H1 (cell line): ENCODE data around the gene MCFD2. TPM values are rescaled to one million over a fixed set of nuclear protein-coding genes. Genes with fewer than 3 reads are reported as not detected.

Source experiments
- CTCF ChIA-PET: fragments of 300-600 bp; sonication (Branson Sonifier 250); formaldehyde crosslinking; loops from one replicate; lab custom pipeline; 2021; ENCODE audit not compliant: partially characterized antibody; lab: Charles Lee
- POLR2A ChIA-PET: fragments of 300-600 bp; sonication (Branson Sonifier 250); formaldehyde crosslinking; loops from one replicate; lab custom pipeline; 2021; ENCODE audit warnings: inconsistent platforms; ENCODE audit not compliant: partially characterized antibody; lab: Charles Lee
- DNase-seq, 2 experiments: peaks; one replicate each; pipeline versions ENCODE4 v3.0.0 to v3.0.0-alpha.2; 2010 to 2022; ENCODE audit warnings: low spot score in 2 of 2, low read depth in 1 of 2, mixed read lengths in 1 of 2
- FAIRE-seq: peaks from 2 replicates; lab custom pipeline; 2011; peaks lifted over from hg19 to GRCh38; lab: Jason Lieb, UNC
- H2AFZ ChIP-seq: 2 replicates; pipeline ENCODE4 v1.8.1; 2012; ENCODE audit warnings: low read length, inconsistent platforms
- H2AK5ac ChIP-seq: 2 replicates; pipeline ENCODE4 v1.6.1; 2013; ENCODE audit warnings: low read depth, low read length
- H2BK120ac ChIP-seq: replicated peaks from 2 replicates; pipeline ENCODE3; 2013; ENCODE audit warnings: low read depth, low read length, inconsistent platforms
- H2BK12ac ChIP-seq: 2 replicates; pipeline ENCODE4 v1.6.1; 2013; ENCODE audit warnings: low read depth, low read length
- H2BK15ac ChIP-seq: 2 replicates; pipeline ENCODE4 v1.6.1; 2013; ENCODE audit warnings: low read length
- H2BK20ac ChIP-seq: 2 replicates; pipeline ENCODE4 v1.6.1; 2013; ENCODE audit warnings: low read length
- H2BK5ac ChIP-seq: 2 replicates; pipeline ENCODE4 v1.6.1; 2013; ENCODE audit warnings: low read depth, low read length
- H3K14ac ChIP-seq: 2 replicates; pipeline ENCODE4 v1.6.1; 2013; ENCODE audit warnings: inconsistent platforms; ENCODE audit not compliant: insufficient read length
- H3K18ac ChIP-seq: 2 replicates; pipeline ENCODE4 v1.6.1; 2013; ENCODE audit warnings: low read length; ENCODE audit errors: extremely low read depth
- H3K23ac ChIP-seq: 2 replicates; pipeline ENCODE4 v1.6.1; 2013; ENCODE audit warnings: inconsistent platforms; ENCODE audit not compliant: insufficient read length
- H3K23me2 ChIP-seq: 2 replicates; pipeline ENCODE4 v1.6.1; 2013; ENCODE audit warnings: low read depth, low read length
- H3K27ac ChIP-seq: 2 replicates; pipeline ENCODE4 v1.6.1; 2011; ENCODE audit warnings: low read depth, low read length, inconsistent platforms
- H3K27me3 ChIP-seq, 4 experiments: replicated peaks in 1 of 4; 1 replicate in 1 of 4; 2 replicates in 3 of 4; pipeline versions ENCODE4 v1.6.1 to v1.8.1; 2011 to 2013; ENCODE audit warnings: low read length in 3 of 4, mild to moderate bottlenecking in 3 of 4, inconsistent platforms in 2 of 4, mixed read lengths in 2 of 4, moderate library complexity in 1 of 4; ENCODE audit not compliant: control insufficient read depth in 3 of 4, insufficient read depth in 3 of 4; ENCODE audit errors: extremely low read depth in 1 of 4
- H3K36me3 ChIP-seq, 4 experiments: 2 replicates each; pipeline versions ENCODE4 v1.6.1 to v1.8.1; 2011 to 2013; ENCODE audit warnings: mild to moderate bottlenecking in 4 of 4, low read length in 3 of 4, moderate library complexity in 2 of 4, control low read depth in 1 of 4, inconsistent platforms in 1 of 4; ENCODE audit not compliant: insufficient read depth in 4 of 4, control insufficient read depth in 2 of 4
- H3K4ac ChIP-seq: replicated peaks from 2 replicates; pipeline ENCODE3; 2013; ENCODE audit warnings: low read length, low read depth, mixed read lengths, inconsistent platforms; ENCODE audit not compliant: insufficient read length
- H3K4me1 ChIP-seq, 4 experiments: replicated peaks in 1 of 4; 1 replicate in 1 of 4; 2 replicates in 3 of 4; pipeline versions ENCODE4 v1.6.1 to v1.8.1; 2011 to 2013; ENCODE audit warnings: low read length in 3 of 4, inconsistent platforms in 2 of 4, mixed read lengths in 1 of 4; ENCODE audit not compliant: insufficient read depth in 4 of 4, control insufficient read depth in 3 of 4
- H3K4me2 ChIP-seq, 2 experiments: 2 replicates each; pipeline versions ENCODE4 v1.6.1 to v1.8.1; 2011 to 2013; ENCODE audit warnings: low read depth in 2 of 2, low read length in 2 of 2, control low read depth in 1 of 2, inconsistent platforms in 1 of 2, mild to moderate bottlenecking in 1 of 2; ENCODE audit not compliant: insufficient read depth in 1 of 2
- H3K4me3 ChIP-seq, 4 experiments: fragments of 200-600, 300-600 bp in 1 of 4; sonication (generic), shearing (Covaris generic), sonication (Bioruptor Twin) in 1 of 4; 2 replicates each; pipeline versions ENCODE4 v1.5.1 to v1.8.1; 2011 to 2016; ENCODE audit warnings: low read length in 4 of 4, low read depth in 3 of 4, control low read depth in 2 of 4, inconsistent platforms in 2 of 4, mild to moderate bottlenecking in 2 of 4, mixed read lengths in 1 of 4, moderate library complexity in 1 of 4; ENCODE audit not compliant: insufficient read depth in 2 of 4; ENCODE audit errors: extremely low read depth in 1 of 4
- H3K56ac ChIP-seq: replicated peaks from 2 replicates; pipeline ENCODE3; 2013; ENCODE audit warnings: low read depth, mild to moderate bottlenecking, mixed read lengths, low read length, inconsistent platforms; ENCODE audit not compliant: insufficient read length
- H3K79me1 ChIP-seq: 2 replicates; pipeline ENCODE4 v1.6.1; 2013; ENCODE audit warnings: low read depth, low read length, control low read depth
- H3K79me2 ChIP-seq, 2 experiments: 2 replicates each; pipeline versions ENCODE4 v1.6.1 to v1.8.1; 2012 to 2013; ENCODE audit warnings: low read length in 2 of 2, mild to moderate bottlenecking in 2 of 2, inconsistent platforms in 1 of 2; ENCODE audit not compliant: insufficient read depth in 2 of 2, control insufficient read depth in 1 of 2
- H3K9ac ChIP-seq, 4 experiments: replicated peaks in 1 of 4; 1 replicate in 1 of 4; 2 replicates in 3 of 4; pipeline versions ENCODE4 v1.6.1 to v1.8.1; 2011 to 2013; ENCODE audit warnings: low read depth in 3 of 4, low read length in 3 of 4, control low read depth in 2 of 4, mild to moderate bottlenecking in 2 of 4, moderate library complexity in 2 of 4, inconsistent platforms in 1 of 4; ENCODE audit errors: extremely low read depth in 1 of 4
- H3K9me3 ChIP-seq, 2 experiments: 2 replicates each; pipeline versions ENCODE4 v1.6.1 to v1.8.1; 2012 to 2013; ENCODE audit warnings: mild to moderate bottlenecking in 2 of 2, moderate library complexity in 2 of 2, control low read depth in 1 of 2, inconsistent platforms in 1 of 2, low read depth in 1 of 2, low read length in 1 of 2, mixed read lengths in 1 of 2; ENCODE audit not compliant: insufficient read depth in 2 of 2
- H4K20me1 ChIP-seq, 2 experiments: replicated peaks in 1 of 2; 2 replicates each; pipeline versions ENCODE3 to v1.8.1; 2011 to 2013; ENCODE audit warnings: inconsistent platforms in 2 of 2, low read length in 2 of 2, mild to moderate bottlenecking in 1 of 2; ENCODE audit not compliant: insufficient read depth in 2 of 2, control insufficient read depth in 1 of 2
- H4K5ac ChIP-seq: 2 replicates; pipeline ENCODE4 v1.6.1; 2013; ENCODE audit warnings: low read length, low read depth, mixed read lengths, inconsistent platforms; ENCODE audit not compliant: insufficient read length
- H4K8ac ChIP-seq: 2 replicates; pipeline ENCODE4 v1.8.0; 2013; ENCODE audit warnings: mild to moderate bottlenecking, moderate library complexity, low read length, inconsistent platforms; ENCODE audit not compliant: insufficient read depth; ENCODE audit errors: extremely low read depth
- H4K91ac ChIP-seq: replicated peaks from 2 replicates; pipeline ENCODE3; 2013; ENCODE audit warnings: low read length, mixed read lengths, inconsistent platforms; ENCODE audit not compliant: insufficient read length
- HDAC2 ChIP-seq, 2 experiments: fragments of 300-600 bp in 1 of 2; sonication (generic) in 1 of 2; IDR thresholded peaks; 2 replicates each; pipeline ENCODE4 v1.6.1; 2011 to 2012; ENCODE audit warnings: low read depth in 2 of 2, low read length in 2 of 2, mild to moderate bottlenecking in 2 of 2, moderate library complexity in 2 of 2, borderline replicate concordance in 1 of 2, inconsistent platforms in 1 of 2
- KDM5A ChIP-seq: fragments of 200-600 bp; IDR thresholded peaks from 2 replicates; pipeline ENCODE4 v1.7.1; 2012; ENCODE audit warnings: mild to moderate bottlenecking, low read length, inconsistent platforms, mixed read lengths
- POLR2AphosphoS5 ChIP-seq: IDR thresholded peaks from 2 replicates; pipeline ENCODE4 v1.6.1; 2011; ENCODE audit warnings: low read depth, low read length
- WGBS, 2 experiments: shearing (Covaris generic) in 1 of 2; methylation state at CpG; one replicate each; pipeline versions ENCODE4 v1.1.6 to v1.1.7; 2013 to 2015; ENCODE audit warnings: low lambda C conversion rate in 2 of 2, mixed read lengths in 2 of 2, inconsistent platforms in 1 of 2, low coverage in 1 of 2, missing lambda C conversion rate in 1 of 2; ENCODE audit not compliant: insufficient replicate concordance in 2 of 2, insufficient coverage in 1 of 2, insufficient read length in 1 of 2; ENCODE audit errors: extremely low coverage in 1 of 2, missing lambda C conversion rate in 1 of 2; 5-methylcytosine and 5-hydroxymethylcytosine counted together
- polyA plus RNA-seq, 7 experiments: library from polyadenylated mRNA; depleted of rRNA in 3 of 7; stranded (reverse) in 5 of 7; unstranded in 2 of 7; fragments of >200 nt in 5 of 7; fragments of 200-250 nt in 2 of 7; gene quantifications; 1 replicate in 5 of 7; 2 replicates in 1 of 7; 4 replicates in 1 of 7; pipeline versions ENCODE4 v1.2.1 to v1.2.3, GENCODE V29; 2011 to 2013; ENCODE audit warnings: missing spikeins in 2 of 7, mixed read lengths in 2 of 7
- total RNA-seq: library from RNA; stranded (reverse); fragmentation: NEBNext Ultra II Directional; extraction: Animal tissue kit (Norgen Biotek cat#: 25700); gene quantifications from 2 replicates; pipeline ENCODE4 v1.2.1, GENCODE V29; 2021

Gene MCFD2
- total and polyA plus RNA-seq, 2 of the 8 experiments (the other 6 are each of a cell fraction or from before 2014, with no cell fraction given): 35.2 to 76.2 TPM

GRCh38 chr2:46887028-46887885 is 28.3 kb downstream of the MCFD2 start:
- Histone ChIP-seq H3K56ac (no peak overlapping the region), H2AK5ac (no peak overlapping the region), H3K27me3 (no peaks in the 10 kb centered on the region), H3K9me3 (no peaks in the 10 kb centered on the region), H3K79me1 (no peaks in the 10 kb centered on the region), H4K5ac (no peak overlapping the region), H3K14ac (no peak overlapping the region), H3K23me2 (no peaks in the 10 kb centered on the region), H4K91ac (no peak overlapping the region), H3K18ac (no peak overlapping the region), H3K4ac (no peak overlapping the region), H3K36me3 (no peaks in the 10 kb centered on the region)
- no peak for DNase-seq
- TF ChIP-seq POLR2AphosphoS5 (no peak), KDM5A (no peak), HDAC2 (IDR thresholded peaks at IDR 0.05; ENCODE audit: borderline replicate concordance in 1 of 2, low read depth in 2 of 2, low read length in 2 of 2) (no peak)
- TF ChIP-seq, all 59 proteins: peak for 0
- no peak overlapping the region for H3K23ac ChIP-seq
- H2BK12ac ChIP-seq: no peak overlapping the region
- no peak overlapping the region for H4K8ac ChIP-seq
- no peak overlapping the region for H3K27ac ChIP-seq
- no peak overlapping the region for H3K4me3 ChIP-seq
- H2BK20ac ChIP-seq: no peak overlapping the region
- no peak overlapping the region for H2BK15ac ChIP-seq
- H2BK120ac ChIP-seq: no peak overlapping the region
- H3K4me1 ChIP-seq: peaks cover 0 to 7% (median 1%) of the 10 kb centered on the region in 4 experiments; a peak in 1 of 7 replicates
- H3K79me2 ChIP-seq: no peaks in the 10 kb centered on the region
- H4K20me1 ChIP-seq: no peaks in the 10 kb centered on the region
- no peak overlapping the region for H3K4me2 ChIP-seq
- no peak for FAIRE-seq
- ChIA-PET POLR2A (interaction anchor here (0.6 to 1.5 kb wide), 4 partner anchors 8 to 552 kb away, joined by 3 to 4 read pairs (median 3); no protein-coding TSS in a partner anchor), CTCF (interaction anchor here (0.8 to 9.5 kb wide), 19 partner anchors 8 to 356 kb away, joined by 3 to 93 read pairs (median 3); no protein-coding TSS in a partner anchor)
- no peak overlapping the region for H2BK5ac ChIP-seq
- H2AFZ ChIP-seq: no peak overlapping the region
- WGBS, 2 experiments: 84% methylated on average over 2 of the region's 2 CpGs; no CpG with 5 or more reads in 1 of the 2 experiments
- H3K9ac ChIP-seq: no peak overlapping the region
